Calu3 (cell line): ENCODE measurements around the gene BPIFB2. TPM values are rescaled to one million over a fixed set of nuclear protein-coding genes. Genes with fewer than 3 reads are reported as not detected.
A peak's percentile ranks its signal among the peaks of the same experiment; 100 is the strongest.

Experiments
- BruUV-seq: library from RNA; stranded (reverse); fragments of 400-500 nt; replicated peaks from 2 replicates; lab custom pipeline; 2021; lab: Mats Ljungman, UMichigan
- CTCF ChIA-PET: fragments of 300-600 bp; sonication (Branson Sonifier 250); formaldehyde crosslinking; loops from one replicate; lab custom pipeline; 2022; ENCODE audit warnings: antibody characterized with exemption; lab: Charles Lee
- DNase-seq: peaks from one replicate; pipeline ENCODE4 v3.0.0; 2022
- H3K27ac Mint-ChIP-seq: one replicate; pipeline ENCODE4 v1.8.0; 2022; ENCODE audit warnings: mixed read lengths; ENCODE audit not compliant: unreplicated experiment
- H3K27me3 Mint-ChIP-seq: one replicate; pipeline ENCODE4 v1.8.0; 2022; ENCODE audit warnings: mixed read lengths; ENCODE audit not compliant: unreplicated experiment
- H3K36me3 Mint-ChIP-seq: one replicate; pipeline ENCODE4 v1.8.0; 2022; ENCODE audit warnings: mild to moderate bottlenecking, moderate library complexity, mixed read lengths; ENCODE audit not compliant: insufficient read depth, unreplicated experiment
- H3K4me1 Mint-ChIP-seq: one replicate; pipeline ENCODE4 v1.8.0; 2022; ENCODE audit warnings: mild to moderate bottlenecking, low read depth, mixed read lengths; ENCODE audit not compliant: unreplicated experiment
- H3K4me3 Mint-ChIP-seq: one replicate; pipeline ENCODE4 v1.8.0; 2022; ENCODE audit warnings: mild to moderate bottlenecking, low read depth, moderate library complexity, mixed read lengths; ENCODE audit not compliant: unreplicated experiment
- H3K9me3 Mint-ChIP-seq: one replicate; pipeline ENCODE4 v1.8.0; 2022; ENCODE audit warnings: low read depth, mixed read lengths; ENCODE audit not compliant: unreplicated experiment
- intact Hi-C: fragments of 100-400 bp; cut with micrococcal nuclease; formaldehyde crosslinking; loops from one replicate; pipeline ENCODE4 v1.10.0; 2022; ENCODE audit not compliant: unreplicated experiment
- total RNA-seq: library from RNA; stranded (reverse); gene quantifications from 2 replicates; pipeline ENCODE4 v1.2.3, GENCODE V29; 2022
- TF ChIP-seq, protein P1 (sequence below): fragments of 200-600 bp; IDR thresholded peaks from one replicate; pipeline ENCODE4 v1.8.0; 2022; ENCODE audit warnings: antibody characterized with exemption; ENCODE audit not compliant: unreplicated experiment

The BPIFB2 gene
- total RNA-seq, 1 experiment from 2014 or later = not detected

DNA sequence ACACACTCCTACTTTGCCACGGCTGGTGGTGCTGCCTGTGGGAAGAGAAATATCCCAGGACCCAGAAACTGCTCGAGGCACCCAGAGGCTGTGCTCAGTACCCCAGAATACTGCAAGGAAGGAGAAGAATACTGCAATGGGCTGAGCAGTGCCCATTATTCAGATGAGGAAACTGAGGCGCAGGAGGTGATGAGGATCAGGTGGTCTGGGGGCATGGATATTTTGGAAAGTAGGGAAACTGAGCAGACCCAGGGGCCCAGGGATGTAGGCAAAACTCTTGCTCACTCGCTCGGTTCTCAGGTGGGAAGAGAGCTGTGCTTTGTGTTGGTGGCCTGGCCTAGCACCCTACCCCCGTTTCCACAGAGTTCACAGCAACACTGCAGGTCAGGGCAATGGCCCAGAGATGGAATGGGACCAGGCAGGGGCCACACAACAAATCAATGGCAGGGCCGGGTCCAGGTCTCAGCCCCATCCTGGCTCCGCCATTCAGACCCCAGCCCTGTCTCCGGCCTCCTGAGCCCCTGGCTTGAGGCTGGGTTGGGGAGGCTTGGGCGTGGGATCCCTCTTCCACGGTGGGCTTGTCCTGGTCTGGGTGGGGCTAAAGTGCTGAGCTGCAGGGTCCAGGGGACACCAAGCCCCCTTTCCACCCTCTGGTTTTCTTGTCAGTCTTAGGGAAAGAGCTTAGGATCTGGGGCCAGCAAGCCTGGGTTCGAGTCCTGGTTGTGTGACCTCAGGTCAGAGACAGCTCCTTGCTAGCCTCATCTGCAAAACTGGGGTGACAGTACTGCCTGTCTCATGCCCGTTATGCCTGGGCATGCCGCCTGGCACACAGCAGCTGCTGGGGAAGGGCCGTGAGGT lies 37.2 kb upstream of the BPIFB2 start:
- DNase-seq = peak; percentile 0
- H3K27ac Mint-ChIP-seq = no peak overlapping the region
- no peaks in the 10 kb centered on the region for H3K4me1 Mint-ChIP-seq
- no peaks in the 10 kb centered on the region for H3K9me3 Mint-ChIP-seq
- H3K4me3 Mint-ChIP-seq = no peak overlapping the region
- TF ChIP-seq, protein P1, sequence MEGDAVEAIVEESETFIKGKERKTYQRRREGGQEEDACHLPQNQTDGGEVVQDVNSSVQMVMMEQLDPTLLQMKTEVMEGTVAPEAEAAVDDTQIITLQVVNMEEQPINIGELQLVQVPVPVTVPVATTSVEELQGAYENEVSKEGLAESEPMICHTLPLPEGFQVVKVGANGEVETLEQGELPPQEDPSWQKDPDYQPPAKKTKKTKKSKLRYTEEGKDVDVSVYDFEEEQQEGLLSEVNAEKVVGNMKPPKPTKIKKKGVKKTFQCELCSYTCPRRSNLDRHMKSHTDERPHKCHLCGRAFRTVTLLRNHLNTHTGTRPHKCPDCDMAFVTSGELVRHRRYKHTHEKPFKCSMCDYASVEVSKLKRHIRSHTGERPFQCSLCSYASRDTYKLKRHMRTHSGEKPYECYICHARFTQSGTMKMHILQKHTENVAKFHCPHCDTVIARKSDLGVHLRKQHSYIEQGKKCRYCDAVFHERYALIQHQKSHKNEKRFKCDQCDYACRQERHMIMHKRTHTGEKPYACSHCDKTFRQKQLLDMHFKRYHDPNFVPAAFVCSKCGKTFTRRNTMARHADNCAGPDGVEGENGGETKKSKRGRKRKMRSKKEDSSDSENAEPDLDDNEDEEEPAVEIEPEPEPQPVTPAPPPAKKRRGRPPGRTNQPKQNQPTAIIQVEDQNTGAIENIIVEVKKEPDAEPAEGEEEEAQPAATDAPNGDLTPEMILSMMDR = no peak
- peaks cover 49% of the 10 kb centered on the region for H3K27me3 Mint-ChIP-seq
- BruUV-seq = no TSS peak
- CTCF ChIA-PET = no interaction called here
- no peaks in the 10 kb centered on the region for H3K36me3 Mint-ChIP-seq
- intact Hi-C loops = no loop called here

DNA sequence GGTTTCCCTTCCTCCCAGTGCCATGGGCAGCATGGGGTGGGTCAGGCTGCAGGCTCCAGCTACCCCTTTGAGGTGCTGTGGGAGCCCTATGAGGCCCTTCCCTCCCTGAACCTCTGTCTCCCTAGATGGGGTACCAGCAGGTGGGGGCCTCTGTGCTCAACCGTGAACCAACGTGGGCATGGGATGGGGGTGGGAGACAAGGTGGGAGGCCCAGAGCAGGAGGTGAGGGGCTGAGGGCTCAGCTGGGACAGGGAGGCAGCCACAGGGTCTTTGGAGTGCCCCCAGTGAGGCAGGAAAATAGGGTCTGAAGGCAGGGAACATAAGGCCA lies 36.6 kb upstream of the BPIFB2 start:
- TF ChIP-seq, protein P1 = no peak
- Mint-ChIP-seq H3K4me3 (no peak overlapping the region), H3K27me3 (peaks cover 51% of the 10 kb centered on the region), H3K36me3 (no peaks in the 10 kb centered on the region), H3K4me1 (no peaks in the 10 kb centered on the region), H3K27ac (no peak overlapping the region), H3K9me3 (no peaks in the 10 kb centered on the region)
- intact Hi-C loops = no loop called here
- DNase-seq = peak; percentile 0
- BruUV-seq = no TSS peak
- CTCF ChIA-PET = interaction anchor here (0.6 kb wide), 1 partner anchor 193 kb away, joined by 3 read pairs; no protein-coding TSS in a partner anchor

DNA sequence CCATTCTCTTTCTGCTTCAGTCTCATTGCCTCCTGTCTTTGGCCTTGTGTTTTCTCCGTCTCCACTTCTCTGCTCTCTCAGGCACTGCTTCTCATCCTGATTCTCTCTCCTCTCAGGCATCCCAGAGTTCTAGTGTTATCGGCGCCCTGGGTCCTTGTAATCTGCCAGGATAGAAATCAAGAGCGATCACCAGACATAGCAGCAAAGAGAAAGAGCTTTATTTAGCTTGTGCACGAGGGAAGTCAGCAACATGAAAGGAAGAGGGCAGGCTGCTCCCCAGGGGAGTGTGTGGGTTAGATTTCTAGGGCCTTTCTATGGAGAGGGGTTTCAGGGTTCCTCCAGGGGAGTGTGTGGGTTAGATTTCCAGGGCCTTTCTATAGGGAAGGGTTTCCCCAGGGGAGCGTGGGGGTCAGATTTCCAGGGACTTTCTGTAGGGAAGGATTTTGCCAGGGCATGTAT lies 35.8 kb upstream of the BPIFB2 start:
- TF ChIP-seq, protein P1 = no peak
- peaks cover 3% of the 10 kb centered on the region for H3K9me3 Mint-ChIP-seq
- no TSS peak for BruUV-seq
- CTCF ChIA-PET = interaction anchor here (0.6 kb wide), 1 partner anchor 194 kb away, joined by 3 read pairs; no protein-coding TSS in a partner anchor
- intact Hi-C loops = no loop called here
- no peak overlapping the region for H3K27ac Mint-ChIP-seq
- peaks cover 57% of the 10 kb centered on the region for H3K27me3 Mint-ChIP-seq
- H3K4me1 Mint-ChIP-seq = no peaks in the 10 kb centered on the region
- no peaks in the 10 kb centered on the region for H3K36me3 Mint-ChIP-seq
- peak; percentile 0 for DNase-seq
- H3K4me3 Mint-ChIP-seq = no peak overlapping the region

DNA sequence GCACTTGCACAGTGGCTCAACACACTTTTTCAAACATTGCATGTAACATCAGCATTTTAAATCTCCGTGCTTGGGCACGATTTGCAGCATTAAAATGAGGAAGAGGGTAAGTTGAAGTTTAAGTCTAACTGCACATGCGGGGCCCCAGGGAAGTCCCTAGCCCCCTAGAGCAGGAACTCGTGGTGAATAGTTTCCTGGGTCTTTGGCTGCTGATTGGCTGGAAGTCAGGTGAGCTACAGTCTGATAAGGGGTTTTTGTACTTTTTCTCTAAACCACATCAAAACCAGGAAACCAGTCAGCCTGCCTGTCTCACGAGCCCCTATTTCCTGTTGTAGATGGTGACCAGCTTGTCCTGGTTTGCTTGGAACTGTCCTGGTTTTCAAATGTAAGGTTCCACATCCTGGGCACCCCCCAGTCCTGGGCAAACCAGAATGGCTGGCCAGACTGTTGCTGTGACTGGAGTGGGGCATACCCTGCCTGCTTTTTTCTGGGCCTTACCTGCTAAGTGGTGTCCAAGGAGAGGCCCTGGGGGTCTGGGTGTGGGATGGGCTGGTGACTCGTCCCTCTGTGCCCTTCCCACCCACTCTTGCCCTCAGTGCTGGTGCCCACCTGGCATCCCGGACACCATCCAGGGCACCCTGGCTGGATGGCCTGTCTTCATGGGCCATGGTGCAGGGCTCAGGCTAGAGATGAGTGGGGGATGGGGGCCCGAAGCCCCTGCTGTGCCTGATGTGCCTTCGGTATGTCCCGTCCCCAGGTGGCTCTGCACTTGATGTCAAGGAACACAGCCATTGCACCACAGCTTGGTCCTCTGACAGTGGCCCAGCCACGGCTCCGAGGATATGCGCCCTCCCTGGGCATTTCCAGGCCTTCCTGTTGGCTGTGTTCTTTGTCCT lies 35.1 kb upstream of the BPIFB2 start:
- CTCF ChIA-PET = no interaction called here
- H3K27me3 Mint-ChIP-seq = peaks cover 57% of the 10 kb centered on the region
- H3K4me3 Mint-ChIP-seq = no peak overlapping the region
- intact Hi-C loops = no loop called here
- no TSS peak for BruUV-seq
- no peak overlapping the region for H3K27ac Mint-ChIP-seq
- peaks cover 3% of the 10 kb centered on the region for H3K9me3 Mint-ChIP-seq
- no peaks in the 10 kb centered on the region for H3K36me3 Mint-ChIP-seq
- no peaks in the 10 kb centered on the region for H3K4me1 Mint-ChIP-seq
- TF ChIP-seq, protein P1 = no peak
- DNase-seq = peak; percentile 26
